Activated T-helper 17 cell treated with anti-CD3 and anti-CD28 coated beads, Interleukin-2, amount 50 U/mL, for 72 hours (primary cell): ENCODE results near the gene IFT81. TPM values are rescaled to one million over a fixed set of nuclear protein-coding genes. Genes with fewer than 3 reads are reported as not detected.

ENCODE experiments used
- total RNA-seq, 2 donors: library from RNA; stranded (reverse); gene quantifications; one replicate each; pipeline ENCODE4 v1.2.3, GENCODE V29; 2022

Gene IFT81
- total RNA-seq, 2 donors from 2014 or later = 2.4 to 3.4 TPM

Other genes starting within 250 kb of the IFT81 start
- 10 to 100 TPM; 25.7 to 26.4 TPM for gene GLTP, start 243.8 kb upstream of the IFT81 start, total RNA-seq
- gene TCHP, start 224.1 kb upstream of the IFT81 start, total RNA-seq = 10 to 100 TPM in 1 of 2 donors, 1 to 10 TPM in 1; 9.8 to 20.2 TPM
- gene GIT2, start 128.0 kb upstream of the IFT81 start, total RNA-seq = 10 to 100 TPM; 70.8 to 75.2 TPM
- gene ANKRD13A, start 124.9 kb upstream of the IFT81 start, total RNA-seq = 10 to 100 TPM; 61.4 to 68.5 TPM
- 10 to 100 TPM in 1 of 2 donors, 1 to 10 TPM in 1; 9.9 to 16.3 TPM for gene C12orf76, start 75.8 kb upstream of the IFT81 start, total RNA-seq
- gene ATP2A2, start 156.9 kb downstream of the IFT81 start, total RNA-seq = 100 to 1,000 TPM; 135 to 261 TPM